Skeletal muscle cell (primary cell): Measurements from ENCODE around the gene SRD5A1.

Source experiments
- DNase-seq: peaks from one replicate; pipeline ENCODE4 v3.0.0-alpha.2; 2010; ENCODE audit warnings: low read depth
- H3K4me3 ChIP-seq: 2 replicates; pipeline ENCODE4 v1.5.1; 2011; ENCODE audit warnings: low read depth, mild to moderate bottlenecking, control low read depth, low read length, moderate library complexity

Gene SRD5A1

GRCh38 chr5:6675784-6676491 is 42.7 kb downstream of the SRD5A1 start:
- H3K4me3 ChIP-seq = no peak overlapping the region
- DNase-seq = no peak

GRCh38 chr5:6676702-6677101 is 43.5 kb downstream of the SRD5A1 start:
- no peak overlapping the region for H3K4me3 ChIP-seq
- DNase-seq = no peak

- H3K4me3 ChIP-seq = no peak overlapping the region
- no peak for DNase-seq
Observed at GRCh38 chr5:6678385-6678784, 45.1 kb downstream of the SRD5A1 start.

GRCh38 chr5:6680922-6681321 is 47.7 kb downstream of the SRD5A1 start:
- no peak overlapping the region for H3K4me3 ChIP-seq
- no peak for DNase-seq

- DNase-seq = no peak
- H3K4me3 ChIP-seq = no peak overlapping the region
Observed at GRCh38 chr5:6681682-6682081, 48.4 kb downstream of the SRD5A1 start.

- no peak for DNase-seq
- H3K4me3 ChIP-seq = no peak overlapping the region
Observed at GRCh38 chr5:6682239-6682638, 49.0 kb downstream of the SRD5A1 start.

- DNase-seq = no peak
- H3K4me3 ChIP-seq = no peak overlapping the region
Observed at GRCh38 chr5:6683241-6683640, 50.0 kb downstream of the SRD5A1 start.

GRCh38 chr5:6684075-6684474 is 50.8 kb downstream of the SRD5A1 start:
- no peak overlapping the region for H3K4me3 ChIP-seq
- no peak for DNase-seq

GRCh38 chr5:6686501-6686900 is 53.3 kb downstream of the SRD5A1 start:
- DNase-seq = no peak
- H3K4me3 ChIP-seq = peak overlapping the region; percentile 46

GRCh38 chr5:6686915-6687409 is 53.7 kb downstream of the SRD5A1 start:
- peak overlapping the region; percentile 46 for H3K4me3 ChIP-seq
- DNase-seq = no peak

- DNase-seq = no peak
Observed at GRCh38 chr5:6687505-6687904, 54.3 kb downstream of the SRD5A1 start.

GRCh38 chr5:6692906-6693305 is 59.7 kb downstream of the SRD5A1 start:
- DNase-seq = no peak
- H3K4me3 ChIP-seq = no peak overlapping the region

More at GRCh38 chr5:6687505-6687904, 54.3 kb downstream of the SRD5A1 start:
- peak overlapping the region; percentile 46 for H3K4me3 ChIP-seq

GRCh38 chr5:6698696-6699095 is 65.5 kb downstream of the SRD5A1 start:
- H3K4me3 ChIP-seq = no peak overlapping the region
- no peak for DNase-seq

GRCh38 chr5:6699357-6699756 is 66.1 kb downstream of the SRD5A1 start:
- no peak for DNase-seq
- no peak overlapping the region for H3K4me3 ChIP-seq

- no peak overlapping the region for H3K4me3 ChIP-seq
- DNase-seq = no peak
Observed at GRCh38 chr5:6700074-6700684, 66.9 kb downstream of the SRD5A1 start.

GRCh38 chr5:6700685-6701355 is 67.6 kb downstream of the SRD5A1 start:
- H3K4me3 ChIP-seq = no peak overlapping the region

GRCh38 chr5:6701491-6701890 is 68.3 kb downstream of the SRD5A1 start:
- no peak overlapping the region for H3K4me3 ChIP-seq
- DNase-seq = no peak

More at GRCh38 chr5:6700685-6701355, 67.6 kb downstream of the SRD5A1 start:
- no peak for DNase-seq

- DNase-seq = no peak
- no peak overlapping the region for H3K4me3 ChIP-seq
Observed at GRCh38 chr5:6702633-6703032, 69.4 kb downstream of the SRD5A1 start.

GRCh38 chr5:6703806-6704205 is 70.6 kb downstream of the SRD5A1 start:
- DNase-seq = no peak

GRCh38 chr5:6704361-6704851 is 71.2 kb downstream of the SRD5A1 start:
- peak; percentile 63 for DNase-seq

More at GRCh38 chr5:6703806-6704205, 70.6 kb downstream of the SRD5A1 start:
- no peak overlapping the region for H3K4me3 ChIP-seq

More at GRCh38 chr5:6704361-6704851, 71.2 kb downstream of the SRD5A1 start:
- no peak overlapping the region for H3K4me3 ChIP-seq
